ENCODE results near the gene NCBP1. TPM values are rescaled to one million over a fixed set of nuclear protein-coding genes. Genes with fewer than 3 reads are reported as not detected.

The NCBP1 gene
- total and polyA plus RNA-seq, 9 donors = 8.6 to 32.0 (median 19.1) TPM

DNA sequence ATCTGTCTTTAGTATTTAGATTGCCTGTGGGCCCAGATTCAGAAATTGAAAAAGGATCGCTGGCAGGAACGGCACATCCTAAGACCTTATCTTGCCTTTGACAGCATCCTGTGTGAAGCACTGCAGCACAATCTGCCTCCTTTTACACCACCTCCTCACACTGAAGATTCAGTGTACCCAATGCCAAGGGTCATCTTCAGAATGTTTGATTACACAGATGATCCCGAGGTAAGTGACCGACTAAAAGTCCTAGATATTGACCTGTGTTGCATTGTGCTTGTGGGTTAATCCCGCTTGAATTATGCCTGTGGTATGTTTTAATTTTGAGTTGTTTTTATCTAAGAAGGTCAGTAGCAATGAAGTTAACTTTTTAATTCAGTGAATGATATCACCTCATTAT, 14.4 kb downstream of the NCBP1 start:
- H3K36me3 ChIP-seq = no peaks in the 10 kb centered on the region
- 84 to 91% (median 89%) methylated on average over 5 of the region's 5 CpGs for WGBS, 3 donors

DNA sequence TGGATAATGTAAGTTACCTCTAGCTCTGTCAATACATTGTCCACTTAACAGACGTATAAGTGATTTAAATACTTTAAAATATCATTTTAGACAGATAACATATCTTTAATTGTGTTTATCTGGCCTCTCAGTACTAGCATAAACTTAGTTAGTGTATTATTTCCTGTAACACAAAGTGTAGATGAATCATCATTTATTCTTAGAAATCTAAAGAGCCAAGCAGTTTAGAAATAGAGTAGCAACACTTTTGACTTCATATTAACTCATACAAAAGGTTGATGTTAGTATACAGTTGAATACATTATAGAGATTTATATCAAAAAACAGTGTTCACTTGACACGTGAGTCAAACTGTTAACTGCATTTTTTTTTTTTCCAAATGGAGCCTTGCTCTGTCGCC, 18.0 kb downstream of the NCBP1 start:
- Histone ChIP-seq H3K4me3 (no peak overlapping the region), H3K27ac (no peak overlapping the region), H3K27me3 (no peaks in the 10 kb centered on the region), H3K36me3 (no peaks in the 10 kb centered on the region), H3K9me3 (no peaks in the 10 kb centered on the region), H3K4me1 (ENCODE audit: insufficient read depth) (no peaks in the 10 kb centered on the region)
- intact Hi-C loops (cut with DNase I) = no loop called here
- DNase-seq = no peak
- 78 to 87% (median 84%) methylated on average over 3 of the region's 3 CpGs for WGBS, 3 donors
- TF ChIP-seq POLR2A (IDR thresholded peaks at IDR 0.05) (no peak), EP300 (IDR thresholded peaks at IDR 0.05) (no peak)
- TF ChIP-seq, protein P1, sequence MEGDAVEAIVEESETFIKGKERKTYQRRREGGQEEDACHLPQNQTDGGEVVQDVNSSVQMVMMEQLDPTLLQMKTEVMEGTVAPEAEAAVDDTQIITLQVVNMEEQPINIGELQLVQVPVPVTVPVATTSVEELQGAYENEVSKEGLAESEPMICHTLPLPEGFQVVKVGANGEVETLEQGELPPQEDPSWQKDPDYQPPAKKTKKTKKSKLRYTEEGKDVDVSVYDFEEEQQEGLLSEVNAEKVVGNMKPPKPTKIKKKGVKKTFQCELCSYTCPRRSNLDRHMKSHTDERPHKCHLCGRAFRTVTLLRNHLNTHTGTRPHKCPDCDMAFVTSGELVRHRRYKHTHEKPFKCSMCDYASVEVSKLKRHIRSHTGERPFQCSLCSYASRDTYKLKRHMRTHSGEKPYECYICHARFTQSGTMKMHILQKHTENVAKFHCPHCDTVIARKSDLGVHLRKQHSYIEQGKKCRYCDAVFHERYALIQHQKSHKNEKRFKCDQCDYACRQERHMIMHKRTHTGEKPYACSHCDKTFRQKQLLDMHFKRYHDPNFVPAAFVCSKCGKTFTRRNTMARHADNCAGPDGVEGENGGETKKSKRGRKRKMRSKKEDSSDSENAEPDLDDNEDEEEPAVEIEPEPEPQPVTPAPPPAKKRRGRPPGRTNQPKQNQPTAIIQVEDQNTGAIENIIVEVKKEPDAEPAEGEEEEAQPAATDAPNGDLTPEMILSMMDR (IDR thresholded peaks at IDR 0.05) = no peak

More for the DNA sequence above, 14.4 kb downstream of the NCBP1 start:
- DNase-seq = no peak
- no peaks in the 10 kb centered on the region for H3K4me1 ChIP-seq (ENCODE audit: insufficient read depth)
- H3K9me3 ChIP-seq = no peaks in the 10 kb centered on the region
- TF ChIP-seq, protein P1 (IDR thresholded peaks at IDR 0.05) = no peak
- TF ChIP-seq POLR2A (IDR thresholded peaks at IDR 0.05) (no peak), EP300 (IDR thresholded peaks at IDR 0.05) (no peak)
- H3K4me3 ChIP-seq = no peak overlapping the region
- H3K27me3 ChIP-seq = no peaks in the 10 kb centered on the region
- intact Hi-C loops (cut with DNase I) = no loop called here
- H3K27ac ChIP-seq = no peak overlapping the region

DNA sequence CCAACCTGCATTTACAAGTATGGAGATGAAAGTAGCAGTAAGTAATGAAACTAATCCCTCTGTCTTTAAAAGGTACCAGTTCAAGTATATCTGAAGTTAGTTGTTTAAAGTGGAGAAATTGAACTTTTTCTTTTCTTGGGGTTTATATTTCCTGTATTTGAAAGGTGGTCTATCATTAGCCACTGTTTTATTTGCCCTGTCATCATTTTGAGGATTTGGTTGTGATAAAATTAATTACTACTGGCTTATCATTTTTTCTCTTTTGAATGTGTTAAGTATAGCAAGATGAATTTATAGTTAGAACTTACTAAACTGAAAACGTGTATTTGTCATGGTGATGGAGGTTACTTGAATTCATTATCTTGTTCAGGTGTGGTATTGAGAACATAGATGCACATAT, 25.1 kb downstream of the NCBP1 start:
- no peaks in the 10 kb centered on the region for H3K27me3 ChIP-seq
- H3K9me3 ChIP-seq = no peaks in the 10 kb centered on the region
- H3K4me3 ChIP-seq = no peak overlapping the region
- intact Hi-C loops (cut with DNase I) = no loop called here
- WGBS, 3 donors = 65 to 74% (median 71%) methylated on average over 1 of the region's 1 CpG
- TF ChIP-seq, protein P1 (IDR thresholded peaks at IDR 0.05) = no peak
- no peak for TF ChIP-seq POLR2A (IDR thresholded peaks at IDR 0.05)
- no peak for TF ChIP-seq EP300 (IDR thresholded peaks at IDR 0.05)
- DNase-seq = no peak
- H3K27ac ChIP-seq = no peak overlapping the region
- H3K4me1 ChIP-seq (ENCODE audit: insufficient read depth) = no peaks in the 10 kb centered on the region
- no peaks in the 10 kb centered on the region for H3K36me3 ChIP-seq

DNA sequence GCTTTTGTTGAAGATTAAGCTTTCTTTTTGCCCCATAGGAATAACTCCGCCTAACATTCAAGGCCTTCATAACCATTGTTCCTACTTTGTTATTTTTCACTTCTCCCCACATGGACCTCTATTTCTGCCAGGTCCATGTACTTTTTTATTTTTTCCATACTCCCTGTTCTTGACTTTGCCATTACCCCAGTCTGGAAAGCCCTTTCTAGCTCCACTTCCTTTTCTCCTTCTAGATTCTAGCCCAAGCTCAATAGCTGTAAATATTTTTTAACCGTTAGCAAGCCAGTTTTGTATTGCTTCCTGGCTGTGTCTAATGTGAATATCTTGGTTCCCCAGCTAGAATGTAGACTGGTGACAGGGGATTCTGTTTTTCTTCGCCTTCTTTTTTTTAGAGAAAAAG, 26.1 kb downstream of the NCBP1 start:
- intact Hi-C loops (cut with DNase I) = no loop called here
- no peaks in the 10 kb centered on the region for H3K9me3 ChIP-seq
- H3K36me3 ChIP-seq = no peaks in the 10 kb centered on the region
- no peak overlapping the region for H3K27ac ChIP-seq
- 67 to 95% (median 91%) methylated on average over 3 of the region's 3 CpGs for WGBS, 3 donors
- H3K4me1 ChIP-seq (ENCODE audit: insufficient read depth) = no peaks in the 10 kb centered on the region
- H3K4me3 ChIP-seq = no peak overlapping the region
- H3K27me3 ChIP-seq = no peaks in the 10 kb centered on the region
- TF ChIP-seq, protein P1 (IDR thresholded peaks at IDR 0.05) = no peak
- TF ChIP-seq POLR2A (IDR thresholded peaks at IDR 0.05) = no peak
- no peak for TF ChIP-seq EP300 (IDR thresholded peaks at IDR 0.05)
- DNase-seq = no peak
